Fibroblast of villous mesenchyme (primary cell): ENCODE measurements around the gene IQUB. TPM values are rescaled to one million over a fixed set of nuclear protein-coding genes. Genes with fewer than 3 reads are reported as not detected.

Experiments used
- DNase-seq: peaks from one replicate; pipeline ENCODE4 v3.0.0-alpha.2; 2010; ENCODE audit warnings: low read depth
- H3K4me3 ChIP-seq: 2 replicates; pipeline ENCODE4 v1.5.1; 2011; ENCODE audit warnings: low read depth, mild to moderate bottlenecking, low read length
- CTCF ChIP-seq: IDR thresholded peaks from 2 replicates; pipeline ENCODE4 v1.5.1; 2012; ENCODE audit warnings: low read depth, mild to moderate bottlenecking, low read length; ENCODE audit not compliant: insufficient read depth
- total RNA-seq: library from RNA; depleted of rRNA; stranded (reverse); fragments of >200 nt; gene quantifications from 2 replicates; pipeline ENCODE4 v1.2.3, GENCODE V29; 2012

The IQUB gene
- total RNA-seq, 1 donor = 0.43 TPM

GRCh38 chr7:123500878-123501489 lies 33.4 kb downstream of the IQUB start:
- TF ChIP-seq CTCF = no peak
- DNase-seq = no peak
- H3K4me3 ChIP-seq = no peak overlapping the region

- no peak for TF ChIP-seq CTCF
- peak; percentile 66 for DNase-seq
- no peak overlapping the region for H3K4me3 ChIP-seq
Measured at GRCh38 chr7:123499211-123499970, 35.0 kb downstream of the IQUB start.

- DNase-seq = peak; percentile 4
- no peak overlapping the region for H3K4me3 ChIP-seq
- no peak for TF ChIP-seq CTCF
Measured at GRCh38 chr7:123498601-123499000, 35.8 kb downstream of the IQUB start.

- TF ChIP-seq CTCF = no peak
- no peak for DNase-seq
- no peak overlapping the region for H3K4me3 ChIP-seq
Measured at GRCh38 chr7:123498031-123498430, 36.4 kb downstream of the IQUB start.

- H3K4me3 ChIP-seq = no peak overlapping the region
- DNase-seq = peak; percentile 53
- peak; percentile 66 for TF ChIP-seq CTCF
Measured at GRCh38 chr7:123494193-123494796, 40.1 kb downstream of the IQUB start.

GRCh38 chr7:123492485-123492884 lies 41.9 kb downstream of the IQUB start:
- H3K4me3 ChIP-seq = no peak overlapping the region
- peak; percentile 6 for TF ChIP-seq CTCF
- no peak for DNase-seq
